IPS DF 4.7 (cell line): Measurements from ENCODE around the gene CCR8.

ENCODE experiments used
- DNase-seq: peaks from one replicate; pipeline ENCODE4 v3.0.0-alpha.2; 2013; ENCODE audit warnings: low spot score; ENCODE audit errors: extremely low read depth

Gene CCR8, protein sequence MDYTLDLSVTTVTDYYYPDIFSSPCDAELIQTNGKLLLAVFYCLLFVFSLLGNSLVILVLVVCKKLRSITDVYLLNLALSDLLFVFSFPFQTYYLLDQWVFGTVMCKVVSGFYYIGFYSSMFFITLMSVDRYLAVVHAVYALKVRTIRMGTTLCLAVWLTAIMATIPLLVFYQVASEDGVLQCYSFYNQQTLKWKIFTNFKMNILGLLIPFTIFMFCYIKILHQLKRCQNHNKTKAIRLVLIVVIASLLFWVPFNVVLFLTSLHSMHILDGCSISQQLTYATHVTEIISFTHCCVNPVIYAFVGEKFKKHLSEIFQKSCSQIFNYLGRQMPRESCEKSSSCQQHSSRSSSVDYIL

DNA sequence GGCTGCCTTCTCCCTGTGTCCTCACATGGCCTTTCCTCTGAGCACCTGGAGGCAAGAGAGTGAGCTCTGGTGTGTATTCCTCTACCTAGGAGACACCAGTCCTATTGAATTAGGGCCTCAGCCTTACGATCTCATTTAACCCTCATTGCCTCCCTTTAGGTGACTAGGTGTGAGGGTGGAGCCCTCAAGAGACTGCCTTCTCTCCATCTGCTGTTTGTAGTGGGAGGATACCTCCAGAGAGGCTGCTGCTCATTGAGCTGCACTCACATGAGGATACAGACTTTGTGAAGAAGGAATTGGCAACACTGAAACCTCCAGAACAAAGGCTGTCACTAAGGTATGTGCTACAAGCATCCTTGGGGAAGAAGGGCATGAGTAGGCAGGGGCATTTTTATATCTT, at the start of gene CCR8:
CCR8 (plus strand) TSS at position 217 of the 400 bp plus-strand sequence. CDS start 2,623 bp downstream, outside the sequence.
- DNase-seq, result no peak

GRCh38 chr3:39279745-39280517, 49.6 kb upstream of the CCR8 start, which contains the start of gene CX3CR1:
Gene CX3CR1, minus strand, starts transcription at chr3:39280036. Its CDS starts 13,527 bp downstream, at chr3:39266509.
- no peak for DNase-seq

DNA sequence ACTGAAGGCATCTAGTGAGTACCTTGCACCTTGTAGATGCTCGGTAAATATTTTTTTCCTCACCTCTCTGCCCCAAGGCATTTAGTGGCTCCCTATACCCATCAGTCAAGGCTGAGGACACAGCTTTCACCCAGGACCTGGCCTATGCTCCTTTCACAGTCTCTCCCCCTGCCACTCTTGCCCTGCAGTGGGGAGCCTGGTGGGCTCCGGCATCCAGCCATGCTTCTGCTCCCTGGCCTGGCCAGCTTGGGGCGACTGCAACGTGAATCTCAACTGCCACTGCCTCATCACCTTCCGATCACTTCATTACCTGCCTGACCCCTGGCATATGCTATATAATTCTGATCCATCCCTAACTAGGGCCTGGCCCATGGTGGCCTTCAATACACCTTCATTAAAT, 48.9 kb upstream of the CCR8 start:
- no peak for DNase-seq

DNA sequence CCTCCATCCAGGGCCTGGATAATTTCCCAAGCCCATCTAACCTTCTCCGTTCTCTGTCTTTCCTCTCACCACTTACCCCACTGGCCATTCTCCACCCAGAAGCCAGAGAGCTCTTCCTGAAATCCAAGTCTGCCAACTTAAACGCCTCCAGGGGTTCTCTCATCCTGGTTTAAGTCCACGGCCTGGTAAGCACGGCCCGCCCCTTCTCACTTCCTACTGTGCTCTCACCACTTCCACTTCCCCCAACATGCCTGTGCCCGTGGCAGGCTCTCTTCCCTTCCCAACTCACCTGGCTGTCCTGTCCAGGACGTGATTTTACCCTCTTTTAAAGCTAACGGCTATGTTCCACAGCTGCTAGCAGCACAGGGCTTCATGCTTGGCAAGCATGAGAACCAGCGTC, 48.0 kb upstream of the CCR8 start:
- DNase-seq, result no peak

DNA sequence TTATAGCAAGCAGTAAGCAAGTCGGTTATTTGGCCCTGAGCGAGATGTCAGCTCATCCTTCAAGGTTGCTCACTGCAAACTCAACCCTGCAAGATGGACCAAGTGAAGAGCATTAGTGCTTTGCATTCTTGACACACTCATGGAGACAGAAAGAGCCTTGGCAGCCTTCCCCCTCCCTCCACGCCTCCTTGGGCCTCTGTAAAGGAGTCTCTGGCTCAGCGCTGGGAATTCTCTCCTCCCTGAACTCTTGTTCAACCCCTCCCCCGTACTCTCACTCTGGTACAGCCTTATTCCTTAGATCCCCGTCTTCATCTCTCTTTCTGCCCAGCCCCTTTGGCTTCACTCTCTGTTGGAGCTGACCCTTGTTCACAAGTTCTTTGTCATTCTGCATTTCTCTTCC, 47.5 kb upstream of the CCR8 start:
- DNase-seq, result no peak

- no peak for DNase-seq
These were observed 45.0 kb upstream of the CCR8 start for GRCh38 chr3:39284457-39284881.

DNA sequence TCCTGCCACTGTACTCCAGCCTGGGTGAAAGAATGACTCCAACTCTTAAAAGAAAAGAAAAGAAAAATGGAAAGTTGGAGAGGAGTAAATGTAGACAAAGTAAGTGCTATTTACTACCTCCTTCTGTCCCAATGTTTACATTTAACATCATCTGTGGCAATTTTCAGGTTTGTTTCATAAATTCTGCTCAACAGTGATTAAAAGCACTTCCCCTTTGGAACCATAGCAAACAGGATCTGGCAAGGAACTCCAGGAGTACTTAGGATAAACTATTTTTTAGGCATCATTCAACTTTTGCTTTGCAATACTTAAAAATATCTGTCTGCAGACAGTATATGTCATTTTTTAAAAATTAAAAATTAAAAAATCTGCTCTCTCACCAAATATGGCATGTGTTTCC, 44.2 kb upstream of the CCR8 start:
- no peak for DNase-seq

- no peak for DNase-seq
These were observed 42.7 kb upstream of the CCR8 start for GRCh38 chr3:39286771-39287170.

DNA sequence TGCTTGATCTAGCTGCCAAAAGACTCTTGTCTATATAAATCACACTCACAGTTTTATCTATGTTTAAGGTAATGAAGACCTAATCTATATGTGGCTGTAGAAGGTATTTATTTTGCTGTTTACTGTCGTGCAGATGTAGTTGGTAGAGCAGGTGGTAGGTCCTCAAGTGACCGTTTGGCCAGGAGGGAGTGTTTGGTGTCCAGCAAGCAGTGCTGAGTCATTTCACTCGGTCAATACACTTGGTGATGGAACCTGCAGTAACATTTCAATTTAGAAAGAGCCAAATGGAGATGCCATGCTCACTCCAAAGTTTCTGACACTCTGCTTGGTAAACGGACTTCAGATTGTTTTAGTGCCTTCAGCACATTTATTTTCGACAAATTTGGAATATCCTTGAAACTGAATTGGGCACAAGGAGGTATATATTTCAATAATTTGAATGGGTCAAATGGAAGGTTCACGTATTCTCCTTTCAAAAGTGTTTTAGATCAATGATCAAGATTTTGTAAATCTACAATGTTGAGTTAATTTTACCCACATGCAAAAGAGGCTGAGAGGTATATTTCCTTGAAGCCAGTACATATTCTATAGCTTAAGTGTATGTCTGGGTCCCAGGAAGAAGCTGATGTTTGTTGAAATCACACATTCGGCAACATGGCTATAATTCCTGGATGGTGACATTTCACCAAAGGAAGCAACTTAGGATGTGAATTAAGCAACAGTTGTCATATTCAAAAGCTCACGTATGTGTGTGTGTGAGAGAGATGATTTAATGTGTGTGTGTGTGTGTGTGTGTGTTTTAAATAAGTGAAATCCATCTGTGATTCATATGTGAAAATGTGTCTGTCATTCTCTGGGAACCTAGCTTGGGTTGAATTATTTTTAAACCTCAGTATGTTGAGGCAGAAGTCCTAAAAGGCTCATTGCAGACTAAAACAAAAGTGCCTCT, 42.0 kb upstream of the CCR8 start:
- no peak for DNase-seq

DNA sequence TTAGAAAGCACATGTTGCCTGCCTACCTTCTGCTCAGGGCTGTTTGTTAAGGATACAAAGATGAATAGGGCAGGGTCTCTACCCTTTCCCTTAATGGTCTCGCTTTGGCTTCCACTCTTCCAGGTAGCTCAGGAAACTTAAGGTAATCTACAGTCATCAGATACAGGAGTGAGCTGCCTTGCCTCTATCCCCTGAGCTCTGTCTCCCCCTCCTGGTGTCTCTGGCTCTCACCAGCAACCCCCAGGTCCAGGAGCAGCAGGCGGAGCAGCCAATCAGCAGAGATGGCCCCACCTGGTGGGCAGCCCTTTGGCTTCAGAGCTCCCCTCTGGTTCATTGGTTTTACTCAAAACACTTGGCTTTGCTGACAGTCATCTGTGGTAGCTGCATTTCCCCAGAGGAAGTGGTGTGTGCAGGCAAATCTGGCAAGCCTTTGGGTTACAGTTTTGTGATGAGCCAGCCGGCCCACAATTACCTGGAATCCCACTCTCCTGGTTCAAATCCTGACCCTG, 41.2 kb upstream of the CCR8 start:
- peak; percentile 86 for DNase-seq

GRCh38 chr3:39289107-39289506, 40.4 kb upstream of the CCR8 start:
- DNase-seq, result no peak

GRCh38 chr3:39290255-39290654, 39.3 kb upstream of the CCR8 start:
- DNase-seq, result no peak

DNA sequence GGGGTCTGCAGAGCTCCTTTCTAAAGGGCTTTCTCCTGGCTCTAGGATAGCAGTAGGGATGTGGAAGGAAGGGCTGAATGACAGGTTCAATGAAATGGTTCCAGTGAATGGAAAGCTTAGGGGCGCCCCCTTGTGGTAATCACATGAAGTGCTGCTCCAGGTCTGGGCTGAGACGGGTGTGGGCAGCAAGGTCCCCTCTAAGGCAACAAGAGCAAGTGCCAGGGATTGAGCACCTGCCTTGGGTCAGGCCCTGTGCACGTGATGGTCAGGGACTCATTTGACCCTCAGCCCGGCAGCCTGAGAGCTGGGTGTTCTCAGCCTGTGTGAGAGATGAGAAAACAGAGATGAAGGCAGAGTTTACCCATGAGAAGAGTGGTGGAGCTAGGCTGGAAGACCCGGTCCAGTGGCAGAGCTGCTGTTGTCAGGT, 37.6 kb upstream of the CCR8 start:
- DNase-seq, result peak; percentile 53

DNA sequence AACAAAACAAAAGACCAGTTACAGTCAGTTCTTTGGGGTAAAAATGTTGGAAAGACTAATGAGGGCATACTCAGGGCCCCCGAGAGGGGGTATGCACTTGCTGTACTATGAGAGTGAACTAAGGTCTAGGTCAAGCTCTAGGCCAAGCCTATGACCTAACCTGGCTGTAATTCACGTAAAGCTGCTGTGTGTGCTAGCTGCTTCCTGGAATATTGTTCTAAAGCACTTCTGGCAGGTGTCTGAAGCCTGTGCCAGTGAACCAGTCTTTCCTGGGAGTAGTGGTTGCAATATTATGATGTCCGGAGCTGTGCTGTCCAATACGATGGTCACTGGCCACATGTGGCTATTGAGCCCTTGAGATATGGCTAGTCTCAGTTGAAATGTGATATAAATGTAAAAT, 36.5 kb upstream of the CCR8 start:
- DNase-seq, result no peak

- no peak for DNase-seq
These were observed 34.9 kb upstream of the CCR8 start for GRCh38 chr3:39294446-39295183.

DNA sequence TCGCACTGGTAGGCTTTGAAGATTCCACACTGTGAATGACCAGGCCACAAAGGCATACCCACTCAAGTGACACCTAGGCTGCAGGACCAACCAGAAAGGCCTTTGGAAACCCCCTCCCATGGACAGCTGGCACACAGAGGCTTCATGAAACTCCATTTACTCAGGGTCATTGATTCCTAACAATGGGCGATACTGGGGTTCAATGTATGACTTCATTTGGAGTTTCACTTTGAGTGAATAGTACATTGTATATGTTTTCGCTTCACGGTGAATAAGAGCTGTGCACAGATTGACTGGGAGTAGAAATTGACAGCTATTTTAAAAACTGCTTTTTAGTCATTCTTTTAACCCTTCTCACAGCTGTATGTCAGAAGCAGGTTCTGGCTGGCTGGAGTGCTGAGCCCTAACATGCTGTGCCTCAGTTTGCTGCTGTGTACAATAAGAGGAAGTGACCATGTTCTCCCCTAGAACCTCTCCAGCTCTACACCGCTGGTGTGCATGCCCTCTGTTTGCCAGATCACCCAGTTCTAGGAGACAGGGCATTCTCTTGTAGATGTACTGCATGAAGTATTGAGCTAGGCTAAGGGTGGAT, 34.2 kb upstream of the CCR8 start:
- DNase-seq, result no peak

DNA sequence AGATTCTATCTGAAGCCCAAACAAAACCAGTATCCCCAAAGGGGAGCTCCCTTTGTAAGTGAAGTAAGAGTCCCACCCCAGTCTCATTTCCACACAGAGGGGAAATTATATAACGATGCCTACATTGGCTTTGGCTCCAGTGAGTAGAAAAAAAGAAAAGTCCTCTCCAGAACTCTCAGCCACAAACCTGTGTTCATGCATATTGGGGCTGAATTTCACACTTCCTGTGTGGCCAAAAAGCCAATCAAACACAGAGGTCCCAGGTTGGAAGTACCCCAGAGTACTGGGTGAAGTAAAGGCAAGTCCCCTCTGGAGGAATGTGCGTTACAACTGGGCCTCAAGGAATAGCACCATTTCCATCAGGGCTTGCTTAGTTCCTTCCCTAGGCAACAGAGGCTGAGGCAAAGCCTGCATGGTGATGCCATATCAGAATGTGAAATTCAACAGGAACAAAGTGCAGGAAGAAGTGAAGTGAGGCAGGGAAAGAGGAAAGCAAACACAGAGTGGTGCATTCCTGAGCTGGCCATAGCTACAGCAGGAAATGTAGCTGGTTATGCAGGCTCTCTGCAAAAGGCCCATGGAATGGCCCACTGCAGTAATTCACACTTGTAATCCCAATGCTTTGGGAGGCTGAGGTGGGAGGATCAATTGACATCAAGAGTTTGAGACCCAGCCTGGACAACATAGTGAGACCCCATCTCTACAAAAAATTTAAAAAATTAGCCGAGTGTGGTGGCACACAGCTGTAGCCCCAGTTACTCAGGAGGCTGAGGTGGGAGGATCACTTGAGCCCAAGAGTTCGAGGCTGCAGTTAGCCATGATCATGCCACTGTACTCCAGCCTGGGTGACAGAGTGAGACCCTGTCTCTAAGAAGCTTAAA, 33.1 kb upstream of the CCR8 start:
- DNase-seq, result no peak

DNA sequence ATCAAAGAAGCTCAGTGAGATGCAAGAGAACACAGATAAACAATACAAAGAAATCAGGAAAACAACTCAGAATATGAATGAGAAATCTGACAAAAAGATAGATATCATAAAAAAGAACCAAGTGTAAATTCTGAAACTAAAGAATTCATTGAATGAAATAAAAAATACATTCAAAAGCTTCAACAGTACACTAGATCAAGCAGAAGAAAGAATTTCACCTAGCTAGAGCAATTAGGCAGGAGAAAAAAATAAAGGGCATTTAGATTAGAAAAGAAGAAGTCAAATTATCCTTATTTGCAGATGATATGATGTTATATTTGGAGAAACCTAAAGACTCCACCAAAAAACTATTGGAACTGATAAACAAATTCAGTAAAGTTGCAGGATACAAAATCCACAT, 30.2 kb upstream of the CCR8 start:
- DNase-seq, result no peak

DNA sequence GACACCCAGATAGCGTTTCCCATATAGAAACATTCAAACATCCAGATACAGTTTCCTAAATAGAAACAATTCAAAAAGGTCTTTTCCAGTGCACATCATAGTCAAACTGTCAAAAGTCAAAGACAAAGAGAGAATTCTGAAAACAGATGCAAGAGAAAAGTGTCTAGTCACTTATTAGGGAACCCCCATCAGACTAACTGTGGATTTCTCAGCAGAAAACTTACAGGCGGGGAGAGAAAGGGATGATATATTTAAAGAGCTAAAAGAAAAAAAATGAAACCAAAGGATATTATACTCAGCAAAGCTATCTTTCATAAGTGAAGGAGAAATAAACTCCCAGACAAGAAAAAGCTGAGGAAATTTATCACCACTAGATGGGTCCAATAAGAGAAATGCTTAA, 27.3 kb upstream of the CCR8 start:
- no peak for DNase-seq
